Kidney (tissue), 14 donors: Measurements from ENCODE around the gene SACS. TPM values are rescaled to one million over a fixed set of nuclear protein-coding genes. Genes with fewer than 3 reads are reported as not detected.

Source experiments
- DNase-seq, 5 donors: peaks; one replicate each; pipeline ENCODE4 v3.0.0-alpha.2; 2013 to 2020
- FAIRE-seq: peaks from 2 replicates; lab custom pipeline; 2012; peaks lifted over from hg19 to GRCh38; lab: Jason Lieb, UNC
- H3K27ac ChIP-seq, 2 donors: one replicate each; pipeline ENCODE4 v1.7.0; 2013; ENCODE audit warnings: low read depth in 2 of 2, low read length in 2 of 2, inconsistent platforms in 1 of 2
- H3K27me3 ChIP-seq: one replicate; pipeline ENCODE4 v1.7.1; 2013; ENCODE audit warnings: low read length, inconsistent platforms; ENCODE audit not compliant: control insufficient read depth, insufficient read depth
- H3K36me3 ChIP-seq, 3 donors: one replicate each; pipeline versions ENCODE4 v1.7.0 to v1.7.1; 2013; ENCODE audit warnings: low read length in 3 of 3, control low read depth in 1 of 3, inconsistent platforms in 1 of 3; ENCODE audit not compliant: insufficient read depth in 3 of 3, control insufficient read depth in 2 of 3
- H3K4me1 ChIP-seq, 3 donors: one replicate each; pipeline versions ENCODE4 v1.7.0 to v1.7.1; 2013; ENCODE audit warnings: low read length in 3 of 3, inconsistent platforms in 1 of 3, low read depth in 1 of 3; ENCODE audit not compliant: control insufficient read depth in 2 of 3, insufficient read depth in 2 of 3
- H3K4me3 ChIP-seq, 3 donors: one replicate each; pipeline versions ENCODE4 v1.7.0 to v1.8.1; 2013; ENCODE audit warnings: low read length in 3 of 3, control low read depth in 1 of 3, inconsistent platforms in 1 of 3
- H3K9ac ChIP-seq, 3 donors: one replicate each; pipeline versions ENCODE4 v1.7.0 to v1.7.1; 2013; ENCODE audit warnings: low read length in 3 of 3, control low read depth in 1 of 3, inconsistent platforms in 1 of 3
- H3K9me3 ChIP-seq, 3 donors: one replicate each; pipeline versions ENCODE4 v1.7.0 to v1.7.1; 2013; ENCODE audit warnings: low read length in 3 of 3, control low read depth in 1 of 3, inconsistent platforms in 1 of 3; ENCODE audit not compliant: control insufficient read depth in 2 of 3, insufficient read depth in 1 of 3
- CTCF ChIP-seq: IDR thresholded peaks from 3 replicates; pipeline ENCODE4 v1.5.1; 2012; ENCODE audit warnings: mild to moderate bottlenecking, moderate library complexity, borderline replicate concordance; ENCODE audit not compliant: insufficient read depth; ENCODE audit errors: extremely low read depth
- intact Hi-C: fragments of 100-400 bp; cut with DNase I; formaldehyde crosslinking; loops from one replicate; pipeline ENCODE4 v1.11.1; 2022
- polyA plus RNA-seq: library from polyadenylated mRNA; stranded (reverse); fragments of 350-450 nt; fragmentation: Illumina TruSeq; extraction: RNeasy Lipid Tissue Mini Kit (QIAGEN cat#74804); gene quantifications from one replicate; pipeline ENCODE4 v1.2.3, GENCODE V29; 2014; ENCODE audit warnings: low read depth, low replicate concordance; ENCODE audit not compliant: insufficient read depth
- total RNA-seq: library from RNA; stranded (reverse); fragmentation: NEBNext Ultra II Directional; extraction: Animal tissue kit (Norgen Biotek cat#: 25700); gene quantifications from one replicate; pipeline ENCODE4 v1.2.1, GENCODE V29; 2021
- donor health status: control.
- donor health status: control.
- donor health status: control.
- donor health status: control.
- donor health status: control.
- donor health status: DM: yes; HTN: yes; CAD: no.
- donor health status: Normal renal cell carcinoma (clear cell type).

The SACS gene
- total and polyA plus RNA-seq, 2 donors from 2014 or later: 0.58 to 12.5 TPM

DNA sequence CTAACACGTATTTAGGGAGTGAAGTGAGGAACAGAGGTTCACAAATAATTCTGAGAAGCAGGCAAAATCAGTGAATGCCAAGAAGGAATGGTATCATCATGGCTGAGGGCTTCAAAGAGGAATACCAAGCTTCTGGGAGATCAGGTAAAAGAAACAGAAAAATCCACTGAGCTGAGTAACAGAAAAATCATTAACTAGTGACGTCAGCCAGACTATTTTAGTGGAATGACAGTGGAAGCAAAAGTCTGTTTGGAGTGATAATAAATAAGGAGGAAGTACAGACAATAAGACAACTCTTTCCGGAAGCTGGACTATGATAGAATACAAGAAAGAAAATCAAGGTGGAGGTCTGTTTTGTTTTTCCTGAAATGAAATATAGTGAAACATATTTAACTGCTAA, 83.5 kb downstream of the SACS start:
- H3K27me3 ChIP-seq: no peaks in the 10 kb centered on the region
- DNase-seq (peak in 2 of 5 donors; percentile 12 to 38), FAIRE-seq (no peak)
- H3K4me3 ChIP-seq: no peak overlapping the region
- peaks cover 0 to 3% (median 0%) of the 10 kb centered on the region in 3 donors for H3K4me1 ChIP-seq
- no peak overlapping the region for H3K9ac ChIP-seq
- TF ChIP-seq CTCF: no peak
- H3K9me3 ChIP-seq: no peaks in the 10 kb centered on the region
- H3K27ac ChIP-seq: no peak overlapping the region
- H3K36me3 ChIP-seq: no peaks in the 10 kb centered on the region
- intact Hi-C loops: no loop called here

GRCh38 chr13:23349161-23349897, 84.2 kb downstream of the SACS start:
- Histone ChIP-seq H3K27ac (no peak overlapping the region), H3K4me1 (peaks cover 0 to 3% (median 0%) of the 10 kb centered on the region in 3 donors), H3K4me3 (no peak overlapping the region), H3K9ac (no peak overlapping the region), H3K36me3 (no peaks in the 10 kb centered on the region), H3K9me3 (no peaks in the 10 kb centered on the region), H3K27me3 (no peaks in the 10 kb centered on the region)
- DNase-seq: no peak
- intact Hi-C loops: no loop called here
- no peak for FAIRE-seq
- no peak for TF ChIP-seq CTCF

DNA sequence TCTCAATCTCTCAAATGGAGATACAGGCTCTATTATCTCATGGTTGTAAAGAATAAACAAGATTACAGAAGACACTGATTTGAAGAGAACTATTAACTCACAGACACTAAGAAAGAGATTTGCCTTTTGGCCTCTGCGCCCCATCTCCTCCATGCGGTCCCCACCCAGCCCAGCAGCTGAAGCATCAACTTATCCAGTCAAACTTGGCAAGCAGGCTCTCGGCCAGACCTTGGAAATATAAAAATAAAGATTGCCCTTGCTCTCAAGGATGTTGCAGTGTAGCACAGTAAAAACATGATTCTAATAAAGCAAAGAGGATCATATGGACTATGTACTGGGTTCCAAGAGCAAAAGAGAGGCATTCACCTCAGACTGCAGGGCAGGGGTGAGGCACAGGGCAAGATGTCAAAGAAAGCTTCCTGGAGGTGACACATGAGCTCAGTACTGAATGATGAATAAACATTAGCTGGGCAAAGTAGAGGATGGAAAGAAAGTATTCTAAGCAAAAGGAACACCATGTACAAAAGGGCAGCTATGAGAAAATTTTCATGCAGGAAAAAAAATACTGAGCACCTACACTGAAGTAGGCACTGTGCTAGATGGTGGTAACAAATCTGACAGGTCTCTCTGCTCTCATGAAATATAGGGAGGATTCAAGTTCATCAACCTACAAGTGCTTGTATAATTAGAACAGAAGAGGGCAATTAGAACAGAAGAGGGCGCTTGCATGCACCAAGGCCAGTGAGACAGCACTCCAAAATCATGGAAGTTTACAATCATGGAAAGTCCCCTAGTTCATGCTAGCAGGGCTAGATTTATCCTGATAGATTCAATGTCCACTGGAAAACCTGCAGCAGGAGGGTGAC, 85.0 kb downstream of the SACS start:
- intact Hi-C loops: no loop called here
- FAIRE-seq (no peak), DNase-seq (no peak)

More for the DNA sequence above, 85.0 kb downstream of the SACS start:
- no peaks in the 10 kb centered on the region for H3K36me3 ChIP-seq
- H3K4me3 ChIP-seq: no peak overlapping the region
- no peak overlapping the region for H3K9ac ChIP-seq
- no peak overlapping the region for H3K27ac ChIP-seq
- no peak for TF ChIP-seq CTCF
- no peaks in the 10 kb centered on the region for H3K9me3 ChIP-seq
- peaks cover 0 to 3% (median 0%) of the 10 kb centered on the region in 3 donors for H3K4me1 ChIP-seq
- H3K27me3 ChIP-seq: no peaks in the 10 kb centered on the region
